Body of pancreas (tissue), 4 donors: Measurements from ENCODE around the gene CCDC138. TPM values are rescaled to one million over a fixed set of nuclear protein-coding genes. Genes with fewer than 3 reads are reported as not detected.

Experiments used
- ATAC-seq: fragments of 150-250 bp; one replicate; pipeline ENCODE4 v1.9.1; 2016
- DNase-seq, 4 donors: peaks; one replicate each; pipeline ENCODE4 v3.0.0-alpha.2; 2019
- H3K27ac ChIP-seq, 4 donors: fragments of 200-600 bp; sonication (generic); 1 replicate in 3 of 4; 2 replicates in 1 of 4; pipeline versions ENCODE4 v1.5.1 to v1.6.1; 2016 to 2019; ENCODE audit warnings: mild to moderate bottlenecking in 1 of 4, mixed read lengths in 1 of 4, moderate library complexity in 1 of 4
- H3K27me3 ChIP-seq, 2 donors: fragments of 200-600 bp; sonication (generic); one replicate each; pipeline ENCODE4 v1.6.0; 2016; ENCODE audit warnings: mild to moderate bottlenecking in 1 of 2
- H3K36me3 ChIP-seq, 2 donors: fragments of 200-600 bp; sonication (generic); replicated peaks in 1 of 2; 2 replicates each; pipeline ENCODE4 v1.5.1; 2016; ENCODE audit warnings: low read depth in 2 of 2; ENCODE audit not compliant: insufficient read depth in 1 of 2
- H3K4me1 ChIP-seq: fragments of 200-600 bp; sonication (generic); one replicate; pipeline ENCODE4 v1.6.0; 2016
- H3K4me3 ChIP-seq, 2 donors: fragments of 200-600 bp; sonication (generic); 1 replicate in 1 of 2; 2 replicates in 1 of 2; pipeline ENCODE4 v1.5.1; 2016 to 2019
- H3K9me3 ChIP-seq, 3 donors: fragments of 200-600 bp; sonication (generic); 1 replicate in 2 of 3; 2 replicates in 1 of 3; pipeline ENCODE4 v1.5.1; 2016
- POLR2A ChIP-seq, 3 donors: fragments of 450-650 bp; IDR thresholded peaks; one replicate each; pipeline ENCODE4 v1.6.1; 2016; ENCODE audit warnings: antibody characterized with exemption in 3 of 3, mild to moderate bottlenecking in 2 of 3
- WGBS, 2 donors: methylation state at CpG; one replicate each; pipeline ENCODE4 v1.1.5; 2017; 5-methylcytosine and 5-hydroxymethylcytosine counted together
- intact Hi-C: fragments of 100-400 bp; cut with DNase I; formaldehyde crosslinking; loops from one replicate; pipeline ENCODE4 v1.15.1; 2023
- total RNA-seq, 2 donors: library from RNA; depleted of rRNA; stranded (reverse); fragments of >200 nt; gene quantifications; one replicate each; pipeline ENCODE4 v1.1.0, GENCODE V29; 2016
- TF ChIP-seq, protein P1 (sequence below), 7 experiments: fragments of 450-650 bp in 4 of 7; fragments of 200-600 bp in 3 of 7; sonication (generic) in 3 of 7; IDR thresholded peaks; one replicate each; pipeline ENCODE4 v1.5.1; 2016 to 2019; ENCODE audit warnings: antibody characterized with exemption in 7 of 7

The CCDC138 gene
- total RNA-seq, 2 donors from 2014 or later = 3.1 to 9.6 TPM

DNA sequence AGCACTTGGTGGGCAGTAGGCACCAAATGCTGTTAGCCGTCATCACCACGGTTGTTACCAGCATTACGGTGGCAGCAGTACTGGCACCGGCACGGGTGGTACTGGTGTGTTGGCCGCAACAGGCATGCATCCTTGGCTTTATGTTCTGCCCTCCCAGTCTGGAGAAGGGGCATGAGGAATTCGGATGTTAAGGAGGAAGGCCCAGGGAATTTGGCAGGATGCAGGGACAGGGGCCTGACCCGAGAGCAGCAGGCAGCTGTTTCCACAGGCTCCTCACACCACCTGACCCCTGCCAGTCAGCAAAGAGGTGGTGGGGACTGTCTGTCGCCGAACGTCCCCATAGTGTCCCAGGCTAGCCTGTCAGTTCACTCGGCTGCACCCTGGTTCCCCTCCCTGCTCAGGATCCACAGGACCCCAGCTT, 123.5 kb downstream of the CCDC138 start:
- TF ChIP-seq, protein P1, sequence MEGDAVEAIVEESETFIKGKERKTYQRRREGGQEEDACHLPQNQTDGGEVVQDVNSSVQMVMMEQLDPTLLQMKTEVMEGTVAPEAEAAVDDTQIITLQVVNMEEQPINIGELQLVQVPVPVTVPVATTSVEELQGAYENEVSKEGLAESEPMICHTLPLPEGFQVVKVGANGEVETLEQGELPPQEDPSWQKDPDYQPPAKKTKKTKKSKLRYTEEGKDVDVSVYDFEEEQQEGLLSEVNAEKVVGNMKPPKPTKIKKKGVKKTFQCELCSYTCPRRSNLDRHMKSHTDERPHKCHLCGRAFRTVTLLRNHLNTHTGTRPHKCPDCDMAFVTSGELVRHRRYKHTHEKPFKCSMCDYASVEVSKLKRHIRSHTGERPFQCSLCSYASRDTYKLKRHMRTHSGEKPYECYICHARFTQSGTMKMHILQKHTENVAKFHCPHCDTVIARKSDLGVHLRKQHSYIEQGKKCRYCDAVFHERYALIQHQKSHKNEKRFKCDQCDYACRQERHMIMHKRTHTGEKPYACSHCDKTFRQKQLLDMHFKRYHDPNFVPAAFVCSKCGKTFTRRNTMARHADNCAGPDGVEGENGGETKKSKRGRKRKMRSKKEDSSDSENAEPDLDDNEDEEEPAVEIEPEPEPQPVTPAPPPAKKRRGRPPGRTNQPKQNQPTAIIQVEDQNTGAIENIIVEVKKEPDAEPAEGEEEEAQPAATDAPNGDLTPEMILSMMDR (IDR thresholded peaks at IDR 0.05) = no peak
- no peak for TF ChIP-seq POLR2A (IDR thresholded peaks at IDR 0.05)
- Histone ChIP-seq H3K9me3 (no peaks in the 10 kb centered on the region), H3K27me3 (no peaks in the 10 kb centered on the region), H3K36me3 (no peaks in the 10 kb centered on the region), H3K27ac (no peak overlapping the region), H3K4me1 (no peaks in the 10 kb centered on the region), H3K4me3 (no peak overlapping the region)
- intact Hi-C loops = no loop called here
- no peak for DNase-seq
- no peak for ATAC-seq
- 76 to 77% methylated on average over 12 of the region's 12 CpGs for WGBS, 2 donors

GRCh38 chr2:108910541-108911396, 124.2 kb downstream of the CCDC138 start:
- no peak for ATAC-seq
- DNase-seq = no peak
- TF ChIP-seq POLR2A (IDR thresholded peaks at IDR 0.05) = no peak
- TF ChIP-seq, protein P1 (IDR thresholded peaks at IDR 0.05) = no peak
- 78 to 83% methylated on average over 11 to 20 of the region's 20 CpGs for WGBS, 2 donors
- Histone ChIP-seq H3K4me1 (no peaks in the 10 kb centered on the region), H3K27me3 (no peaks in the 10 kb centered on the region), H3K4me3 (no peak overlapping the region), H3K9me3 (no peaks in the 10 kb centered on the region), H3K36me3 (no peaks in the 10 kb centered on the region), H3K27ac (no peak overlapping the region)
- intact Hi-C loops = no loop called here

DNA sequence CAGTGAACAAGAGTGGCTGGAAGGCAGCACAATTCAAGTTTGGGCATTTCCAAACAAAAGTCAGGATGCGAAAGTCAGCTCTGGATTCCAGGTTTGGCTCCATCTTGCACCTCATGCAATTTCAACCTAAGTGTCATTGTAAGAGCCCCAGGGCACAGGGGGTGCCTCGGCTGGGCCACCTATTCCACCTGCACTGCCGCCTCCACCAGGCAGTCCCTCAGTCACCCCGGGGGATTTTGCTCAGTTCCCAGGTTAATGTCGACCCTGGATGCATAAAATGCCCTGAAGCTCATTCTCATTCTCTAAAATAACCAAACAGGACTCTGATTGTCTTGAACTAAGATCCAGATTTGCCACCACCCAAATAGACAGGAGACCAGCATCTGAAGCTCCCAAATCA, 124.8 kb downstream of the CCDC138 start:
- intact Hi-C loops = no loop called here
- H3K27ac ChIP-seq = no peak overlapping the region
- H3K9me3 ChIP-seq = no peaks in the 10 kb centered on the region
- H3K4me3 ChIP-seq = no peak overlapping the region
- TF ChIP-seq POLR2A (IDR thresholded peaks at IDR 0.05) = no peak
- TF ChIP-seq, protein P1 (IDR thresholded peaks at IDR 0.05) = no peak
- WGBS, 2 donors = 53 to 68% methylated on average over 5 of the region's 5 CpGs
- DNase-seq (no peak), ATAC-seq (no peak)
- no peaks in the 10 kb centered on the region for H3K27me3 ChIP-seq
- no peaks in the 10 kb centered on the region for H3K36me3 ChIP-seq
- H3K4me1 ChIP-seq = no peaks in the 10 kb centered on the region

DNA sequence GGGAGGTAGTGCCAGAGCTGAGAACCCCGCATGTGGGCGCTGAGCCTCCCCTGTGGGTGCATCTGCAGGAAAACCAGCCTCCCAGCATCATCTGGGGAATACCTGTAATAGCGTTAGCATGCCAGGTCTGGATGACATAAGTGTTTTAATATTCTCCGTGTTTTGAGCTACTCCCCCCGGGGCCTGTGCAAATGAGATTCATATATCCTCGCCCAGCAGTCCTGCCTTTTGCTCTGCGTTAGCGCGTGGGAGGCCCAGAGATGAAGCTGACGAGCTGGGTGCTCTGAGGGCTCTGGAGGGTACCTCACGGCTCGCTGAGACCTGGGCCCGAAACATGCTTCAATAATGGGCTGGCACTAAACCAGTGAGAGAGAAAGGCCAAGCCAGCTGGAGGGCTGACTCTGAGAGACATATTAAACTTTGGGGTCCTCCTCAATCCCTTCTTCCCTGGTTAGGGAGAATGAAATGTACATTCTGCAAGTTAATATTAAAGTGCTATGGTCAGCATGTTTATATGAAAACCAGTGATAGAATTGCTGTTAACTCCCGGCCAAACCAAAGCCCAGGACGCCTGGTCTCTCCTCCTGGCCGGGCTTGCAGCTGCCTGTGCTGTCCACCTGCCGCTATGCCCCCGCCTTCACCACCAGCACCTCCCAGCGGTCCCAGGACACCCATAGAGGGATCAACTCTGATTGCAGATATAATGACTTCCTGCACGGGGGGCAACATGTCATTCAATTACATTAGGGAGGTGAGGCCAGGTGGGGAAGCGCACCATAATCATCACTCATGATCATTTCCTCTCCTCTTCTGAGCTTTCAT, 125.4 kb downstream of the CCDC138 start:
- TF ChIP-seq, protein P1 (IDR thresholded peaks at IDR 0.05) = no peak
- WGBS, 2 donors = 70 to 74% methylated on average over 20 to 21 of the region's 21 CpGs
- Histone ChIP-seq H3K4me1 (no peaks in the 10 kb centered on the region), H3K27me3 (no peaks in the 10 kb centered on the region), H3K27ac (no peak overlapping the region), H3K9me3 (no peaks in the 10 kb centered on the region), H3K4me3 (no peak overlapping the region), H3K36me3 (no peaks in the 10 kb centered on the region)
- DNase-seq (no peak), ATAC-seq (no peak)
- intact Hi-C loops = no loop called here
